ENCODE data around the gene IFRD2.

Gene IFRD2

DNA sequence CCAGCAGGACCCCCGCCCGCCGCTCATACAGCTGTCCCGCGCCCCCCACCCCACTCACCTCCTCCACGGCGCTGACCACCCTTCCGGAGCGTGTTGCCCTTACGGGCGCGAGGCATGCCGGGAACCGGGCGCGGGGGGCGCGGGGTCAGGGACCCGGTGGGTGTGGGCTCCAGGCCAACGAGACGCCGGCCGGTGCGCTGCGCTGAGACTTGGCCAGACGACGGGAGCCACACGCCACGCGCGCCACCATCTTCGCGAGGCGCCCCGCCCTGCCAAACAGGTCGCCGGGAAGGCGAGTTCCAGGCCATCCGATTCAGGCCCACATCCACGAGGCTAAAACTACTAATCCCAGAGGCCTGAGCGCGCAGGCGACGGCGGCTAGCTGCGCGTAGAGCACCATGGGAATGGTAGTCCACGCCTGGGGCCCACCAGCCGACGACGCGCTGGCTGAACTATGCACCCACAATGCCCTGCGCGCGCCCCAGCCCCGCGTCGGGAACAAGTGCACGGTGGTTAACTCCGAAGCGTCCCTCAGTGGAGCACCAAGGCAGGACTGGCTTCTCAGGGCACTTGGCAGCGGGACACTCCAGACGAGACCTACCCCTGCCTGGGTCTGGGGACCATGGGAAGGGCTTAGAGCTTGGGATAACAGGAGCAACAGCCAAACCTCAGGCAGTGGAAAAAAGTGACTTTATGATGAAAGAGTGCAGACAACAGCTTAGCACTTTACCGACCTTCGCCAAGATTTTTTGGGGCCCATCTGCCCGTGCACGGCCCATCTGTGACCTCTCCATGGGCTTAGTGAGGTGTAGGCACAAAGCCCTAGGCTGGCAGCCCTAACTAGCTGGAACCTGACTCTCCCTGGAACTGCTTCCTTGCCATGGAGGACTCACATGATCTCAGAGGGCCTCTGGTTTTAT, at the start of gene IFRD2:
IFRD2 (minus strand) TSS at position 271 of the 920 bp plus-strand sequence; CDS start at position 116, 155 bp downstream.
- TF ChIP-seq CTCF (IDR thresholded peaks at IDR 0.05), result no peak

DNA sequence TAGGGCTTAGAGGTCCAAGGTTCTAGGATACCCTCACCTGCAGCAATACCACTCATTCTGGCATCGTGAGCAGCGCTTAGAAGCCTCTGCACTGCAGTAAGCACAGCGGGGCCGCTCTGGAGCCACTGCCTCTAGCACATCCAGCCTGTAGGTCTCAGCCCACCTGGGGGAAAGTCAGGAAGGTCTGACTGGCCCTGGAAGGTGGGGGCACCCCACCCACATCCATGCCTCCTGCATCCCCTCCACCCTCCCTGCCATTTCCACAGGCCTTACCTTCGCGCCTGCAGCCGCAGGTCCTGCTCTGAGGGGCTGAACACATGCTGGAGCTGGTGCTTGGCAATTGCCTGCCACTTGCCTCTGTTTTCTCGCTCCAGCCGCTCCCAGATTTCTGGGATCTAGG, 49.3 kb upstream of the IFRD2 start:
- Mint-ChIP-seq H3K27me3 (ENCODE audit: low read depth, poor library complexity) (peaks cover 89% of the 10 kb centered on the region), H3K36me3 (ENCODE audit: low read depth) (no peaks in the 10 kb centered on the region), H3K4me3 (no peak overlapping the region), H3K9me3 (peaks cover 4% of the 10 kb centered on the region), H3K27ac (no peak overlapping the region), H3K4me1 (peaks cover 32% of the 10 kb centered on the region)
- no peak for DNase-seq
- no peak for TF ChIP-seq CTCF (IDR thresholded peaks at IDR 0.05)

More for the DNA sequence above, at the start of gene IFRD2:
- Mint-ChIP-seq H3K9me3 (no peaks in the 10 kb centered on the region), H3K27me3 (ENCODE audit: low read depth, poor library complexity) (no peaks in the 10 kb centered on the region), H3K27ac (peak within 1 kb of the TSS; percentile 99), H3K36me3 (ENCODE audit: low read depth) (peaks cover 16% of the 10 kb centered on the region), H3K4me1 (peaks cover 16% of the 10 kb centered on the region), H3K4me3 (peak within 1 kb of the TSS; percentile 88)
- DNase-seq, result peak; percentile 94

DNA sequence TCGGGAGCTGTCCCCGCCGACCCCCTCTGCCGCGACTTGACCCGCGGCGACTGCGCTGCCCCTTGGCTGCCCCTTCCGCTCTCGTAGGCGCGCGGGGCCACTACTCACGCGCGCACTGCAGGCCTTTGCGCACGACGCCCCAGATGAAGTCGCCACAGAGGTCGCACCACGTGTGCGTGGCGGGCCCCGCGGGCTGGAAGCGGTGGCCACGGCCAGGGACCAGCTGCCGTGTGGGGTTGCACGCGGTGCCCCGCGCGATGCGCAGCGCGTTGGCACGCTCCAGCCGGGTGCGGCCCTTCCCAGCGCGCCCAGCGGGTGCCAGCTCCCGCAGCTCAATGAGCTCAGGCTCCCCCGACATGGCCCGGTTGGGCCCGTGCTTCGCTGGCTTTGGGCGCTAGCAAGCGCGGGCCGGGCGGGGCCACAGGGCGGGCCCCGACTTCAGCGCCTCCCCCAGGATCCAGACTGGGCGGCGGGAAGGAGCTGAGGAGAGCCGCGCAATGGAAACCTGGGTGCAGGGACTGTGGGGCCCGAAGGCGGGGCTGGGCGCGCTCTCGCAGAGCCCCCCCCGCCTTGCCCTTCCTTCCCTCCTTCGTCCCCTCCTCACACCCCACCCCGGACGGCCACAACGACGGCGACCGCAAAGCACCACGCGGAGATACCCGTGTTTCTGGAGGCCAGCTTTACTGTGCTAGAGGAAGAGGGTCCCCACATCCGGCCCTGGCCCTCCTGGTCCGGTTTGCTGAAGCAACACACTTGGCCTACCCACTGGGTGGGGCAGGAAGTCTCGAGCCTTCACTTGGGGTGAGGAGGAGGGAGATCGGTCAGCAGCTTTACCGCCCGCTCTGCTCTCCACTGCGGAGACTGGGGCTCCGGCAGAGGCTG, 48.5 kb upstream of the IFRD2 start, which contains the start of gene RASSF1:
RASSF1 (minus strand) TSS at position 389 of the 882 bp plus-strand sequence; CDS start at position 358, 31 bp downstream.
- DNase-seq, result no peak
- Mint-ChIP-seq H3K4me1 (peaks cover 36% of the 10 kb centered on the region), H3K4me3 (peak within 1 kb of the TSS; percentile 61), H3K27ac (no peak within 1 kb of the TSS), H3K27me3 (ENCODE audit: low read depth, poor library complexity) (peaks cover 80% of the 10 kb centered on the region), H3K36me3 (ENCODE audit: low read depth) (no peaks in the 10 kb centered on the region), H3K9me3 (peaks cover 4% of the 10 kb centered on the region)
- no peak for TF ChIP-seq CTCF (IDR thresholded peaks at IDR 0.05)

- Mint-ChIP-seq H3K9me3 (peaks cover 4% of the 10 kb centered on the region), H3K36me3 (ENCODE audit: low read depth) (no peaks in the 10 kb centered on the region), H3K27me3 (ENCODE audit: low read depth, poor library complexity) (peaks cover 74% of the 10 kb centered on the region), H3K27ac (no peak overlapping the region), H3K4me1 (peaks cover 41% of the 10 kb centered on the region), H3K4me3 (peak overlapping the region; percentile 25)
- no peak for TF ChIP-seq CTCF (IDR thresholded peaks at IDR 0.05)
- DNase-seq, result no peak
Observed at GRCh38 chr3:50340147-50340447, 47.9 kb upstream of the IFRD2 start.

- TF ChIP-seq CTCF (IDR thresholded peaks at IDR 0.05), result no peak
- Mint-ChIP-seq H3K4me1 (peaks cover 43% of the 10 kb centered on the region), H3K27me3 (ENCODE audit: low read depth, poor library complexity) (peaks cover 69% of the 10 kb centered on the region), H3K36me3 (ENCODE audit: low read depth) (no peaks in the 10 kb centered on the region), H3K4me3 (peak overlapping the region; percentile 61), H3K27ac (no peak overlapping the region), H3K9me3 (peaks cover 4% of the 10 kb centered on the region)
- DNase-seq, result no peak
Observed at GRCh38 chr3:50339485-50340146, 47.4 kb upstream of the IFRD2 start.
